K562 (cell line): Measurements from ENCODE around the gene TPGS1. TPM values are rescaled to one million over a fixed set of nuclear protein-coding genes. Genes with fewer than 3 reads are reported as not detected.

Experiments used
- E2F5 ChIP-seq: sonication (generic); formaldehyde crosslinking; IDR thresholded peaks from 2 replicates; pipeline ENCODE4 v1.8.0; 2022; ENCODE audit warnings: mild to moderate bottlenecking, missing genetic modification reagents
- HNRNPL ChIP-seq: fragments of 200-400 bp; formaldehyde crosslinking; IDR thresholded peaks from 2 replicates; pipeline ENCODE4 v1.6.1; 2017; ENCODE audit warnings: low read depth, mild to moderate bottlenecking, low read length
- MXI1 ChIP-seq: IDR thresholded peaks from 2 replicates; pipeline ENCODE4 v1.6.1; 2011; ENCODE audit warnings: low read depth, mild to moderate bottlenecking, improper control_type of control experiment, low read length
- PHF20 ChIP-seq: fragments of 450-650 bp; IDR thresholded peaks from 2 replicates; pipeline ENCODE4 v1.6.1; 2018; ENCODE audit not compliant: partially characterized antibody
- RREB1 ChIP-seq: fragments of 250-450 bp; sonication (Bioruptor Pico); IDR thresholded peaks from 2 replicates; pipeline ENCODE4 v1.4.0; 2020
- SFPQ ChIP-seq: fragments of 200-400 bp; formaldehyde crosslinking; IDR thresholded peaks from 2 replicates; pipeline ENCODE4 v1.6.1; 2017; ENCODE audit warnings: mild to moderate bottlenecking, low read depth, low read length, moderate library complexity
- ZBTB11 ChIP-seq, 3 experiments: fragments of 200-800 bp in 1 of 3; fragments of 250-450 bp in 1 of 3; fragments of 450-650 bp in 1 of 3; sonication (Bioruptor Pico) in 1 of 3; sonication (Bioruptor generic) in 1 of 3; formaldehyde crosslinking in 1 of 3; IDR thresholded peaks; 2 replicates each; pipeline versions ENCODE4 v1.6.1 to v1.8.0; 2016 to 2022; ENCODE audit warnings: mild to moderate bottlenecking in 2 of 3, missing genetic modification characterization in 2 of 3, missing compliant biosample characterization in 1 of 3, moderate library complexity in 1 of 3
- ZKSCAN1 ChIP-seq: fragments of 150-350 bp; IDR thresholded peaks from 2 replicates; pipeline ENCODE4 v1.6.1; 2016; ENCODE audit warnings: low read depth, low read length
- ZNF280A ChIP-seq: fragments of 450-650 bp; IDR thresholded peaks from 2 replicates; pipeline ENCODE4 v1.6.1; 2018; ENCODE audit warnings: mild to moderate bottlenecking, low read depth; ENCODE audit not compliant: partially characterized antibody
- ZNF583 ChIP-seq: fragments of 250-450 bp; sonication (Bioruptor Pico); IDR thresholded peaks from 2 replicates; pipeline ENCODE4 v1.4.0; 2020
- ZNF584 ChIP-seq: fragments of 200-800 bp; sonication (Bioruptor generic); IDR thresholded peaks from 2 replicates; pipeline ENCODE4 v1.6.1; 2016; ENCODE audit warnings: low read depth, mild to moderate bottlenecking, missing genetic modification characterization, missing compliant biosample characterization
- polyA plus RNA-seq, 8 experiments: library from polyadenylated mRNA; depleted of rRNA in 4 of 8; stranded (reverse) in 5 of 8; unstranded in 3 of 8; fragments of >200 nt; fragmentation: Nextera tagmentation in 2 of 8; fragmentation: Illumina TruSeq in 1 of 8; extraction: Ambion mirVana in 2 of 8; extraction: Trizol in 1 of 8; gene quantifications; 2 replicates each; pipeline versions ENCODE4 v1.2.1 to v1.2.3, GENCODE V29; 2011 to 2014; ENCODE audit warnings: inconsistent platforms in 1 of 8, missing spikeins in 1 of 8
- total RNA-seq, 7 experiments: library from RNA; depleted of rRNA in 6 of 7; stranded (reverse); fragments of >200 nt in 6 of 7; fragmentation: Illumina TruSeq in 2 of 7; extraction: Trizol in 2 of 7; gene quantifications; 2 replicates each; pipeline versions ENCODE4 v1.2.1 to v1.2.3, GENCODE V29; 2011 to 2021; ENCODE audit warnings: low replicate concordance in 1 of 7

Gene TPGS1
- total and polyA plus RNA-seq, 9 of the 15 experiments (the other 6 are each of a cell fraction or from before 2014, with no cell fraction given) = 0.30 to 31.6 (median 1.2) TPM; not detected in 2

GRCh38 chr19:488505-489417 is 18.5 kb upstream of the TPGS1 start (continued):
- TF ChIP-seq ZBTB11 (CRISPR knock-in tag; IDR thresholded peaks at IDR 0.05) (peak in 2 of 3 experiments; percentile 42 to 80; a peak in 3 of 6 replicates), SFPQ (no peak), MXI1 (no peak), ZNF583 (peak; percentile 61; the same call in 1 of the 2 replicates), ZNF584 (CRISPR knock-in tag) (no peak), E2F5 (CRISPR knock-in tag) (no peak), RREB1 (CRISPR knock-in tag) (no peak), HNRNPL (no peak), ZKSCAN1 (peak; percentile 47; the same call in 1 of the 2 replicates), ZNF280A (no peak), PHF20 (no peak)
